ENCODE results near the gene DCC. TPM values are rescaled to one million over a fixed set of nuclear protein-coding genes. Genes with fewer than 3 reads are reported as not detected.

DCC gene
- total RNA-seq, 1 experiment from 2014 or later: not detected

DNA sequence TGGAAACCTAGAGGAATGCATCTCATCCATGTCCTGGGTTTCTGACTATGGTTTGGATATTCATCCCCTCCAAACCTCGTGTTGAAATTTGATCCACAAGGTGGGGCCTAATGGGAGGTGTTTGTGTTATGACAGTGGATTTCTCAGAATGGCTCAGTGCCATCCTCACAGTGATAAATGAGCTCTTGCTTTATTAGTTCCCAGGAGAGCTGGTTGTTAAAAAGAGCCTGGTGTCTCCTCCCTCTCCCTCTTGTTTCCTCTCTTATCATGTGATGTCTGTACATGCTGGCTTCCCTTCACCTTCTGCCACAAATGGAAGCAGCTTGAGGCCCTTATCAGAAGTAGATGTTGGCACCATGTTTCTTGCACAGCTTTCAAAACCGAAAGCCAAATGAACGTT is 424.3 kb downstream of the DCC start:
- H3K4me1 ChIP-seq (ENCODE audit: low read length): no peaks in the 10 kb centered on the region
- no peak overlapping the region for H3K9ac ChIP-seq (ENCODE audit: low read length)
- no peak overlapping the region for H2AFZ ChIP-seq (ENCODE audit: low read length)
- no peak overlapping the region for H3K4me2 ChIP-seq (ENCODE audit: low read depth, low read length, poor library complexity, severe bottlenecking)
- DNase-seq: no peak
- H3K9me3 ChIP-seq (ENCODE audit: low read length): peaks cover 20% of the 10 kb centered on the region
- no peaks in the 10 kb centered on the region for H3K9me2 ChIP-seq (replicated peaks; ENCODE audit: insufficient read depth, low read length)
- no peaks in the 10 kb centered on the region for H3K27me3 ChIP-seq (ENCODE audit: low read length)
- H3K27ac ChIP-seq (ENCODE audit: low read length): no peak overlapping the region
- no peak overlapping the region for H3K4me3 ChIP-seq (ENCODE audit: low read length)
- H3K36me3 ChIP-seq (ENCODE audit: insufficient read depth, low read length): no peaks in the 10 kb centered on the region
- H4K20me1 ChIP-seq (ENCODE audit: insufficient read depth, low read depth, low read length): no peaks in the 10 kb centered on the region
- H3K79me2 ChIP-seq (ENCODE audit: low read length): no peaks in the 10 kb centered on the region

DNA sequence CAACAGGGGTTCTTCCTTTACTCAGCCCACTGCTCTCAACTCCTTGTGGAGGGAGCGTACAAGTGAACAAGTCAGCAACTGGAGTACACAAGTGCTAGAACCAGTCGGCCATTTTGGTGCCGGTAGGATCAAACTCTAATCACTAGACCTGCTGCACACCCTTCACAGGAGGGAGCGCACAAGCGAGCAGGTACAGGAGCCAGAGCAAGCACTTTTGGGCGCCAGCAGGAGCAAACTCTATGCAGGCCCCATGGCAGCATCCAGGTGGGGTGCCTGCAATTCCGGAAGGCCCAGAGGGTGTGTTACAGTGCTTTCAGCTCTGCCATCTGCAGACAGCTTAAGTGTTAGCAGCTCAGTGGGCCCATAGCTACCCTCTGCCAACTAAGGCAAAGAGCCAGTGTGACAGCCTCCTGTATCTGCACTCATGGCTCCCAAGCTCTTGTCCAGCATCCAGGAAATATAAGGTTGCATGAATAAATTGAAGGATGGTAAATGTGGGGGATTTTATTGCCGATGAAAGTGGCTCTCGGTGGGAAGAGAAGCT is 426.1 kb downstream of the DCC start:
- Histone ChIP-seq H3K4me1 (ENCODE audit: low read length) (no peaks in the 10 kb centered on the region), H2AFZ (ENCODE audit: low read length) (no peak overlapping the region), H3K27me3 (ENCODE audit: low read length) (no peaks in the 10 kb centered on the region), H3K79me2 (ENCODE audit: low read length) (no peaks in the 10 kb centered on the region), H3K36me3 (ENCODE audit: insufficient read depth, low read length) (no peaks in the 10 kb centered on the region), H3K9me3 (ENCODE audit: low read length) (peaks cover 18% of the 10 kb centered on the region), H3K27ac (ENCODE audit: low read length) (no peak overlapping the region), H3K9ac (ENCODE audit: low read length) (no peak overlapping the region), H3K4me3 (ENCODE audit: low read length) (no peak overlapping the region), H4K20me1 (ENCODE audit: insufficient read depth, low read depth, low read length) (no peaks in the 10 kb centered on the region), H3K9me2 (replicated peaks; ENCODE audit: insufficient read depth, low read length) (no peaks in the 10 kb centered on the region), H3K4me2 (ENCODE audit: low read depth, low read length, poor library complexity, severe bottlenecking) (no peak overlapping the region)
- no peak for DNase-seq

- Histone ChIP-seq H3K79me2 (ENCODE audit: low read length) (no peaks in the 10 kb centered on the region), H3K4me2 (ENCODE audit: low read depth, low read length, poor library complexity, severe bottlenecking) (no peak overlapping the region), H3K4me3 (ENCODE audit: low read length) (no peak overlapping the region), H3K4me1 (ENCODE audit: low read length) (no peaks in the 10 kb centered on the region), H3K9ac (ENCODE audit: low read length) (no peak overlapping the region), H2AFZ (ENCODE audit: low read length) (no peak overlapping the region), H3K9me2 (replicated peaks; ENCODE audit: insufficient read depth, low read length) (no peaks in the 10 kb centered on the region), H3K36me3 (ENCODE audit: insufficient read depth, low read length) (no peaks in the 10 kb centered on the region), H3K27ac (ENCODE audit: low read length) (no peak overlapping the region), H4K20me1 (ENCODE audit: insufficient read depth, low read depth, low read length) (no peaks in the 10 kb centered on the region), H3K9me3 (ENCODE audit: low read length) (peaks cover 5% of the 10 kb centered on the region), H3K27me3 (ENCODE audit: low read length) (no peaks in the 10 kb centered on the region)
- DNase-seq: no peak
These were observed 441.1 kb downstream of the DCC start for GRCh38 chr18:52781113-52781512.

- Histone ChIP-seq H3K27ac (ENCODE audit: low read length) (no peak overlapping the region), H4K20me1 (ENCODE audit: insufficient read depth, low read depth, low read length) (no peaks in the 10 kb centered on the region), H3K4me2 (ENCODE audit: low read depth, low read length, poor library complexity, severe bottlenecking) (no peak overlapping the region), H3K9me3 (ENCODE audit: low read length) (peaks cover 17% of the 10 kb centered on the region), H3K9ac (ENCODE audit: low read length) (no peak overlapping the region), H3K79me2 (ENCODE audit: low read length) (no peaks in the 10 kb centered on the region), H3K27me3 (ENCODE audit: low read length) (no peaks in the 10 kb centered on the region), H2AFZ (ENCODE audit: low read length) (no peak overlapping the region), H3K9me2 (replicated peaks; ENCODE audit: insufficient read depth, low read length) (no peaks in the 10 kb centered on the region), H3K4me1 (ENCODE audit: low read length) (no peaks in the 10 kb centered on the region), H3K4me3 (ENCODE audit: low read length) (no peak overlapping the region), H3K36me3 (ENCODE audit: insufficient read depth, low read length) (no peaks in the 10 kb centered on the region; the same call in 1 of the 2 replicates)
- DNase-seq: no peak
These were observed 451.3 kb downstream of the DCC start for GRCh38 chr18:52791321-52791720.

DNA sequence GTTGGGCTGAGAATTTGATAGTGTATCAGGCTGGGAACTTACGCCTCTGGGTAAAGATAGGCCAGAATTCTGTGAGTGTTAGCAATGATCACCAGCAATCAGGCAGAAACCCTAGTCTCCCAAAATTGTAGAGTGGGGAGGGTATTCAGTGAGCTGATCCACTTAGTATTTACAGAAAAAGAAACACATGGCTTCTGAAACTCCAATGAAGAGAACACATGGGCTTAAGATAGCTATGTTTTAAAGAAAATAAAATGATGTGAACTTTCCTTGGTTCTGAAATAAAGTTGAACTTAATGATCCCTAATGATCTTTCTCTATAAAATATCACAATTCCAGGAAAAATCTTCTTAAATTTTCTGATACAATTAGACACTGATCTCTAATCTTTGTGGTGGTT is 472.8 kb downstream of the DCC start:
- DNase-seq: no peak
- H3K4me3 ChIP-seq (ENCODE audit: low read length): no peak overlapping the region
- H3K9ac ChIP-seq (ENCODE audit: low read length): no peak overlapping the region
- no peaks in the 10 kb centered on the region for H3K9me2 ChIP-seq (replicated peaks; ENCODE audit: insufficient read depth, low read length)
- H3K27ac ChIP-seq (ENCODE audit: low read length): no peak overlapping the region
- no peak overlapping the region for H3K4me2 ChIP-seq (ENCODE audit: low read depth, low read length, poor library complexity, severe bottlenecking)
- no peaks in the 10 kb centered on the region for H3K27me3 ChIP-seq (ENCODE audit: low read length)
- H2AFZ ChIP-seq (ENCODE audit: low read length): no peak overlapping the region
- no peaks in the 10 kb centered on the region for H3K79me2 ChIP-seq (ENCODE audit: low read length)
- H3K4me1 ChIP-seq (ENCODE audit: low read length): no peaks in the 10 kb centered on the region
- no peaks in the 10 kb centered on the region for H3K36me3 ChIP-seq (ENCODE audit: insufficient read depth, low read length)
- peaks cover 23% of the 10 kb centered on the region for H3K9me3 ChIP-seq (ENCODE audit: low read length)
- H4K20me1 ChIP-seq (ENCODE audit: insufficient read depth, low read depth, low read length): no peaks in the 10 kb centered on the region

GRCh38 chr18:52813635-52814416 is 473.8 kb downstream of the DCC start:
- H3K4me3 ChIP-seq (ENCODE audit: low read length): no peak overlapping the region
- H3K9me2 ChIP-seq (replicated peaks; ENCODE audit: insufficient read depth, low read length): no peaks in the 10 kb centered on the region
- no peaks in the 10 kb centered on the region for H3K4me1 ChIP-seq (ENCODE audit: low read length)
- no peak overlapping the region for H3K27ac ChIP-seq (ENCODE audit: low read length)
- H3K36me3 ChIP-seq (ENCODE audit: insufficient read depth, low read length): no peaks in the 10 kb centered on the region
- H3K27me3 ChIP-seq (ENCODE audit: low read length): no peaks in the 10 kb centered on the region
- H3K4me2 ChIP-seq (ENCODE audit: low read depth, low read length, poor library complexity, severe bottlenecking): no peak overlapping the region
- no peak for DNase-seq
- H4K20me1 ChIP-seq (ENCODE audit: insufficient read depth, low read depth, low read length): no peaks in the 10 kb centered on the region
- peaks cover 21% of the 10 kb centered on the region for H3K9me3 ChIP-seq (ENCODE audit: low read length)
- H3K9ac ChIP-seq (ENCODE audit: low read length): no peak overlapping the region
- no peaks in the 10 kb centered on the region for H3K79me2 ChIP-seq (ENCODE audit: low read length)
- no peak overlapping the region for H2AFZ ChIP-seq (ENCODE audit: low read length)

GRCh38 chr18:52815651-52816050 is 475.7 kb downstream of the DCC start:
- peaks cover 14% of the 10 kb centered on the region for H3K9me3 ChIP-seq (ENCODE audit: low read length)
- H3K9me2 ChIP-seq (replicated peaks; ENCODE audit: insufficient read depth, low read length): no peaks in the 10 kb centered on the region
- H3K27ac ChIP-seq (ENCODE audit: low read length): no peak overlapping the region
- H2AFZ ChIP-seq (ENCODE audit: low read length): no peak overlapping the region
- no peaks in the 10 kb centered on the region for H4K20me1 ChIP-seq (ENCODE audit: insufficient read depth, low read depth, low read length)
- no peak overlapping the region for H3K4me3 ChIP-seq (ENCODE audit: low read length)
- no peaks in the 10 kb centered on the region for H3K4me1 ChIP-seq (ENCODE audit: low read length)
- DNase-seq: no peak
- H3K36me3 ChIP-seq (ENCODE audit: insufficient read depth, low read length): no peaks in the 10 kb centered on the region
- H3K4me2 ChIP-seq (ENCODE audit: low read depth, low read length, poor library complexity, severe bottlenecking): no peak overlapping the region
- no peaks in the 10 kb centered on the region for H3K79me2 ChIP-seq (ENCODE audit: low read length)
- H3K27me3 ChIP-seq (ENCODE audit: low read length): no peaks in the 10 kb centered on the region
- no peak overlapping the region for H3K9ac ChIP-seq (ENCODE audit: low read length)

DNA sequence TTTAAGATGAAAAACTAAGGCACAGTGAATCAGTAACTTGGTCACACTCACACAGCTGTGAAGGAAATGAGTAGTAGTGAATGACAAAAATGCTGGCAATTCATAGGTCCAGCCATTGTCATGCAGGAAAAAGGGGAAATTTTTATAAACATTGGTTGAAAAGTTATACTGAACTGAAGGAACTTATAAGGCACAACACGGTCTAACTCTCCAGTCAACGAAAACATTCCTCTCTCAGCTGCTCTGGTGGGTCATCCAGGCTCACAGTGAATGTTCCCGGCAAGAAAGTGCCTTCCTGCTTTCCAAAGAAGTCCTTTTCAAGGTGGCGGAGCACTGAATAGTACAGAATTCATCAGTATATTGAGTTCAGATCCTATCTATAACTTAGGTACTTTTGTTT is 476.1 kb downstream of the DCC start:
- H3K79me2 ChIP-seq (ENCODE audit: low read length): no peaks in the 10 kb centered on the region
- H3K27ac ChIP-seq (ENCODE audit: low read length): no peak overlapping the region
- H3K4me1 ChIP-seq (ENCODE audit: low read length): no peaks in the 10 kb centered on the region
- H4K20me1 ChIP-seq (ENCODE audit: insufficient read depth, low read depth, low read length): no peaks in the 10 kb centered on the region
- no peak for DNase-seq
- no peaks in the 10 kb centered on the region for H3K9me2 ChIP-seq (replicated peaks; ENCODE audit: insufficient read depth, low read length)
- peaks cover 14% of the 10 kb centered on the region for H3K9me3 ChIP-seq (ENCODE audit: low read length)
- no peaks in the 10 kb centered on the region for H3K27me3 ChIP-seq (ENCODE audit: low read length)
- no peak overlapping the region for H3K4me3 ChIP-seq (ENCODE audit: low read length)
- no peak overlapping the region for H2AFZ ChIP-seq (ENCODE audit: low read length)
- no peak overlapping the region for H3K4me2 ChIP-seq (ENCODE audit: low read depth, low read length, poor library complexity, severe bottlenecking)
- no peak overlapping the region for H3K9ac ChIP-seq (ENCODE audit: low read length)
- no peaks in the 10 kb centered on the region for H3K36me3 ChIP-seq (ENCODE audit: insufficient read depth, low read length)
